IMR-90 (cell line): ENCODE measurements around the gene NAV1. TPM values are rescaled to one million over a fixed set of nuclear protein-coding genes. Genes with fewer than 3 reads are reported as not detected.
A peak's percentile ranks its signal among the peaks of the same experiment; 100 is the strongest.

Experiments
- ATAC-seq: fragments of 200-7000 bp; cut with Tn5 transposase; 2 replicates; pipeline ENCODE4 v1.9.1; 2020; ENCODE audit warnings: low read depth, mild to moderate bottlenecking, moderate library complexity
- BruUV-seq: library from RNA; stranded (reverse); fragments of 400-500 nt; replicated peaks from 2 replicates; lab custom pipeline; 2021; lab: Mats Ljungman, UMichigan
- CTCF ChIA-PET: fragments of 300-600 bp; formaldehyde crosslinking; extraction: SDS; loops from one replicate; lab custom pipeline; 2021; ENCODE audit warnings: antibody characterized with exemption; lab: Yijun Ruan, JAX
- POLR2A ChIA-PET: fragments of 300-600 bp; sonication (Branson Sonifier 250); formaldehyde crosslinking; loops from one replicate; lab custom pipeline; 2022; ENCODE audit warnings: antibody characterized with exemption; ENCODE audit not compliant: unreplicated experiment; lab: Charles Lee
- DNase-seq: peaks from one replicate; pipeline ENCODE4 v3.0.0; 2013
- H2AFZ ChIP-seq: replicated peaks from 2 replicates; pipeline ENCODE3; 2013; ENCODE audit warnings: low read length, mild to moderate bottlenecking; ENCODE audit not compliant: poor library complexity
- H2AK5ac ChIP-seq: 2 replicates; pipeline ENCODE4 v1.6.1; 2013; ENCODE audit warnings: low read depth, low read length, inconsistent platforms
- H2AK9ac ChIP-seq: replicated peaks from 2 replicates; pipeline ENCODE3; 2013; ENCODE audit warnings: mild to moderate bottlenecking, low read depth, low read length, moderate library complexity; ENCODE audit not compliant: poor library complexity
- H2BK120ac ChIP-seq: 2 replicates; pipeline ENCODE4 v1.6.1; 2013; ENCODE audit warnings: low read depth, low read length, inconsistent platforms
- H2BK15ac ChIP-seq: 3 replicates; pipeline ENCODE4 v1.6.1; 2013; ENCODE audit warnings: low read depth, low read length, inconsistent platforms
- H2BK20ac ChIP-seq: 2 replicates; pipeline ENCODE4 v1.6.1; 2013; ENCODE audit warnings: low read depth, mild to moderate bottlenecking, inconsistent platforms, low read length, moderate library complexity
- H2BK5ac ChIP-seq: 2 replicates; pipeline ENCODE4 v1.6.1; 2013; ENCODE audit warnings: mild to moderate bottlenecking, low read depth, low read length, inconsistent platforms; ENCODE audit not compliant: poor library complexity, severe bottlenecking
- H3K14ac ChIP-seq: replicated peaks from 2 replicates; pipeline ENCODE4 v1.6.1; 2013; ENCODE audit warnings: low read depth, low read length, inconsistent platforms
- H3K18ac ChIP-seq: 2 replicates; pipeline ENCODE4 v1.6.1; 2013; ENCODE audit warnings: low read depth, low read length, control low read depth
- H3K23ac ChIP-seq: 2 replicates; pipeline ENCODE4 v1.6.1; 2013; ENCODE audit warnings: low read depth, low read length, inconsistent platforms
- H3K27ac ChIP-seq: 2 replicates; pipeline ENCODE4 v1.5.1; 2013; ENCODE audit warnings: mild to moderate bottlenecking, control low read depth, low read length; ENCODE audit not compliant: insufficient read depth
- H3K27me3 ChIP-seq: 2 replicates; pipeline ENCODE4 v1.6.1; 2013; ENCODE audit warnings: low read length; ENCODE audit not compliant: control insufficient read depth, insufficient read depth
- H3K36me3 ChIP-seq: 2 replicates; pipeline ENCODE4 v1.6.1; 2013; ENCODE audit warnings: low read length, mixed read lengths; ENCODE audit not compliant: control insufficient read depth, insufficient read depth
- H3K4ac ChIP-seq: 2 replicates; pipeline ENCODE4 v1.6.1; 2013; ENCODE audit warnings: low read depth, low read length, inconsistent platforms
- H3K4me1 ChIP-seq: 2 replicates; pipeline ENCODE4 v1.6.1; 2013; ENCODE audit warnings: low read length, mixed read lengths; ENCODE audit not compliant: control insufficient read depth, insufficient read depth
- H3K4me2 ChIP-seq: 2 replicates; pipeline ENCODE4 v1.6.1; 2013; ENCODE audit warnings: low read depth, mild to moderate bottlenecking, control low read depth, low read length, moderate library complexity
- H3K4me3 ChIP-seq: 2 replicates; pipeline ENCODE4 v1.5.1; 2013; ENCODE audit warnings: low read depth, mild to moderate bottlenecking, control low read depth, low read length, moderate library complexity; ENCODE audit not compliant: insufficient read depth
- H3K56ac ChIP-seq: 2 replicates; pipeline ENCODE4 v1.6.1; 2013; ENCODE audit warnings: low read length, inconsistent platforms; ENCODE audit not compliant: insufficient read depth; ENCODE audit errors: extremely low read depth
- H3K79me1 ChIP-seq, 2 experiments: 2 replicates each; pipeline ENCODE4 v1.6.1; 2013; ENCODE audit warnings: low read length in 2 of 2, inconsistent platforms in 1 of 2, low read depth in 1 of 2
- H3K9ac ChIP-seq: 2 replicates; pipeline ENCODE4 v1.6.1; 2013; ENCODE audit warnings: low read depth, low read length, control low read depth
- H3K9me1 ChIP-seq: 2 replicates; pipeline ENCODE4 v1.6.1; 2013; ENCODE audit warnings: low read length, inconsistent platforms; ENCODE audit not compliant: insufficient read depth
- H3K9me3 ChIP-seq: 2 replicates; pipeline ENCODE4 v1.6.1; 2013; ENCODE audit warnings: low read length; ENCODE audit not compliant: control insufficient read depth, insufficient read depth
- H4K20me1 ChIP-seq: 2 replicates; pipeline ENCODE4 v1.6.1; 2013; ENCODE audit warnings: low read length, inconsistent platforms; ENCODE audit not compliant: insufficient read depth
- H4K5ac ChIP-seq: 2 replicates; pipeline ENCODE4 v1.6.1; 2013; ENCODE audit warnings: mild to moderate bottlenecking, low read depth, low read length, control low read depth
- H4K8ac ChIP-seq, 2 experiments: 2 replicates each; pipeline ENCODE4 v1.6.1; 2013; ENCODE audit warnings: low read depth in 2 of 2, low read length in 2 of 2, control low read depth in 1 of 2, inconsistent platforms in 1 of 2
- H4K91ac ChIP-seq: 2 replicates; pipeline ENCODE4 v1.6.1; 2013; ENCODE audit warnings: low read depth, low read length, inconsistent platforms; ENCODE audit not compliant: insufficient read depth
- BHLHE40 ChIP-seq: fragments of 150-350 bp; IDR thresholded peaks from 2 replicates; pipeline ENCODE4 v1.6.1; 2016; ENCODE audit warnings: mild to moderate bottlenecking, low read depth, low read length
- CEBPB ChIP-seq: IDR thresholded peaks from 2 replicates; pipeline ENCODE4 v1.6.1; 2012; ENCODE audit warnings: low read depth, low read length, improper control_type of control experiment
- CHD1 ChIP-seq: IDR thresholded peaks from 2 replicates; pipeline ENCODE4 v1.6.1; 2012; ENCODE audit warnings: low read depth, low read length, improper control_type of control experiment
- CTCF ChIP-seq: conservative IDR thresholded peaks from 2 replicates; pipeline ENCODE4 v1.5.1; 2012; ENCODE audit warnings: mild to moderate bottlenecking, low read depth, low read length, improper control_type of control experiment
- ELK1 ChIP-seq: fragments of 150-350 bp; IDR thresholded peaks from 2 replicates; pipeline ENCODE4 v1.6.1; 2016; ENCODE audit warnings: low read depth, mild to moderate bottlenecking, low read length, moderate library complexity, borderline replicate concordance
- FOS ChIP-seq: fragments of 150-350 bp; IDR thresholded peaks from 2 replicates; pipeline ENCODE4 v1.6.1; 2016; ENCODE audit warnings: low read depth, low read length
- MAFK ChIP-seq: IDR thresholded peaks from 2 replicates; pipeline ENCODE4 v1.6.1; 2012; ENCODE audit warnings: low read depth, low read length, improper control_type of control experiment
- MAZ ChIP-seq: IDR thresholded peaks from 2 replicates; pipeline ENCODE4 v1.6.1; 2012; ENCODE audit warnings: low read depth, mild to moderate bottlenecking, low read length, improper control_type of control experiment, moderate library complexity, borderline replicate concordance
- MXI1 ChIP-seq: IDR thresholded peaks from 2 replicates; pipeline ENCODE4 v1.6.1; 2012; ENCODE audit warnings: low read depth, mild to moderate bottlenecking, low read length, moderate library complexity, borderline replicate concordance
- NFE2L2 ChIP-seq: fragments of 150-350 bp; IDR thresholded peaks from 2 replicates; pipeline ENCODE4 v1.6.1; 2016; ENCODE audit warnings: low read depth, mild to moderate bottlenecking, low read length
- POLR2A ChIP-seq: IDR thresholded peaks from 2 replicates; pipeline ENCODE4 v1.6.1; 2012; ENCODE audit warnings: mild to moderate bottlenecking, low read depth, low read length
- RAD21 ChIP-seq: IDR thresholded peaks from 2 replicates; pipeline ENCODE4 v1.6.1; 2012; ENCODE audit warnings: low read length, improper control_type of control experiment
- RCOR1 ChIP-seq: IDR thresholded peaks from 2 replicates; pipeline ENCODE4 v1.6.1; 2012; ENCODE audit warnings: mild to moderate bottlenecking, low read length, improper control_type of control experiment; ENCODE audit not compliant: insufficient replicate concordance
- RFX5 ChIP-seq: IDR thresholded peaks from 2 replicates; pipeline ENCODE4 v1.8.0; 2012; ENCODE audit warnings: low read depth, mild to moderate bottlenecking, low read length, moderate library complexity
- SMC3 ChIP-seq: fragments of 150-350 bp; IDR thresholded peaks from 2 replicates; pipeline ENCODE4 v1.6.1; 2016; ENCODE audit warnings: low read depth, mild to moderate bottlenecking, antibody characterized with exemption, low read length, moderate library complexity
- WGBS, 2 experiments: methylation state at CpG; one replicate each; pipeline versions ENCODE4 v1.1.5 to v1.1.7; 2013; ENCODE audit warnings: missing lambda C conversion rate in 2 of 2; ENCODE audit not compliant: insufficient read length in 1 of 2; ENCODE audit errors: extremely low coverage in 2 of 2; 5-methylcytosine and 5-hydroxymethylcytosine counted together
- dilution Hi-C: fragments of 300-500 bp; cut with HindIII; formaldehyde crosslinking; loops from one replicate; pipeline ENCODE4 v1.14.3; 2018; ENCODE audit warnings: low sequenced_read_pairs; ENCODE audit not compliant: unreplicated experiment
- in situ Hi-C: fragments of 300-500 bp; cut with MboI; formaldehyde crosslinking; loops from 3 replicates; pipeline ENCODE4 v1.14.3; 2019; ENCODE audit warnings: low sequenced_read_pairs, inconsistent platforms, mixed read lengths
- intact Hi-C: fragments of 100-400 bp; cut with micrococcal nuclease; formaldehyde crosslinking; loops from 2 replicates; pipeline ENCODE4 v1.10.0; 2022
- polyA plus RNA-seq, 3 experiments: library from polyadenylated mRNA; depleted of rRNA; stranded (reverse); fragments of >200 nt; gene quantifications; 2 replicates each; pipeline ENCODE4 v1.2.3, GENCODE V29; 2012; ENCODE audit warnings: low replicate concordance in 1 of 3
- total RNA-seq: library from RNA; depleted of rRNA; stranded (reverse); fragments of >200 nt; gene quantifications from 2 replicates; pipeline ENCODE4 v1.2.3, GENCODE V29; 2012

Gene NAV1
- total and polyA plus RNA-seq, 2 of the 4 experiments (the other 2 are of a cell fraction), result 14.0 to 23.1 TPM

GRCh38 chr1:201559679-201560162, 20.8 kb downstream of the NAV1 start:
- H3K27ac ChIP-seq, result peak overlapping the region; percentile 66
- WGBS, 2 experiments, result no CpG with 5 or more reads among the region's 13 CpGs
- POLR2A ChIA-PET, result interaction anchor here (0.5 kb wide), 1 partner anchor 95 kb away, joined by 3 read pairs; no protein-coding TSS in a partner anchor
- no peak for TF ChIP-seq MAFK
- no peak for TF ChIP-seq NFE2L2
- no peak for TF ChIP-seq FOS
- TF ChIP-seq CTCF, result peak; percentile 99
- TF ChIP-seq CHD1, result peak; percentile 72; the same call in 1 of the 2 replicates
- TF ChIP-seq SMC3, result peak; percentile 100
- TF ChIP-seq MXI1, result peak; percentile 80; the same call in 1 of the 2 replicates
- TF ChIP-seq CEBPB, result no peak
- peak; percentile 70; the same call in 1 of the 2 replicates for TF ChIP-seq MAZ
- TF ChIP-seq RFX5, result no peak
- TF ChIP-seq BHLHE40, result peak; percentile 83
- no peak for TF ChIP-seq ELK1
- TF ChIP-seq RCOR1, result no peak
- TF ChIP-seq RAD21, result peak; percentile 100
- TF ChIP-seq POLR2A, result peak; percentile 71

More at GRCh38 chr1:201559679-201560162, 20.8 kb downstream of the NAV1 start:
- Histone ChIP-seq H2BK120ac (peak overlapping the region; percentile 98), H3K4me2 (no peak overlapping the region), H3K27me3 (no peaks in the 10 kb centered on the region), H3K36me3 (no peaks in the 10 kb centered on the region; the same call in 1 of the 2 replicates), H3K56ac (peak overlapping the region; percentile 16; the same call in 1 of the 2 replicates), H3K4me3 (no peak overlapping the region), H3K23ac (peak overlapping the region; percentile 73; the same call in 1 of the 2 replicates), H3K4ac (peak overlapping the region; percentile 97), H3K4me1 (peaks cover 47% of the 10 kb centered on the region), H3K79me1 (peaks cover 39 to 88% of the 10 kb centered on the region in 2 experiments), H3K18ac (peak overlapping the region; percentile 49), H3K9me1 (peaks cover 32% of the 10 kb centered on the region), H4K20me1 (peaks cover 11% of the 10 kb centered on the region), H4K5ac (peak overlapping the region; percentile 77), H2AK5ac (peak overlapping the region; percentile 98), H2AK9ac (peak overlapping the region; percentile 98), H2AFZ (peak overlapping the region; percentile 85), H3K14ac (peak overlapping the region; percentile 97), H4K8ac (peak overlapping the region; percentile 27 to 93; a peak in 3 of 4 replicates), H2BK15ac (peak overlapping the region; percentile 43; the same call in 1 of the 3 replicates), H2BK20ac (peak overlapping the region; percentile 97), H3K9me3 (no peaks in the 10 kb centered on the region), H4K91ac (peak overlapping the region; percentile 99), H3K9ac (peak overlapping the region; percentile 58), H2BK5ac (peak overlapping the region; percentile 99)
- no TSS peak for BruUV-seq
- ATAC-seq, result peak; percentile 77
- peak; percentile 86 for DNase-seq
- in situ Hi-C loops, result loop anchor here (5.0 to 10.0 kb wide), 4 partner anchors 65 to 228 kb away; no protein-coding TSS in a partner anchor
- dilution Hi-C loops, result no loop called here
- CTCF ChIA-PET, result interaction anchor here (0.6 to 4.1 kb wide), 13 partner anchors 11 to 233 kb away, joined by 3 to 19 read pairs (median 4); no protein-coding TSS in a partner anchor
- intact Hi-C loops, result loop anchor here (1.0 kb wide), 3 partner anchors 66 to 234 kb away; no protein-coding TSS in a partner anchor
